ENCODE results near the gene DOCK3. TPM values are rescaled to one million over a fixed set of nuclear protein-coding genes. Genes with fewer than 3 reads are reported as not detected.

DOCK3 gene
- polyA plus RNA-seq, 1 donor from 2014 or later = 15.6 TPM

DNA sequence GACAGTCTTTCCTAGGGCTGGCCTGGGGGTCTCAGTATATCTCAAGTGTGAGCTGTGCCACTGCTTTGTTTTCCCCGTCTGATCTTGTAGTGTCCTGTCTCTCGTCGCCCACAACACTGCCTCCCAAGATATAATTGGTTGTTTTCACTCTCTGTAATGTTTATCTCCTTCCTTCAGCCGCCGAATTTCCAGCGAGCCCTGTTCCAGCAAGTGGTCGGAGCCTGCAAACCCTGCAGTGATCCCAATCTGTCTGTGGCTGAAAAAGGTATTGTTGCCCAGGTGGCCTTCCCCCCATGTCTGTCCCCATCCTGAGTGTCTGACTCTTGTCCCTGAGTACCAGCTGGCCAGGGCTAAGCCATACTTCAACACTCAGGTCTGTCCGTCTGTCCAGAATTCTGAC lies 700.8 kb downstream of the DOCK3 start:
- TF ChIP-seq MXI1 (conservative IDR thresholded peaks at IDR 0.05; ENCODE audit: poor library complexity, severe bottlenecking) (no peak), EP300 (conservative IDR thresholded peaks at IDR 0.05; ENCODE audit: poor library complexity, severe bottlenecking) (no peak), TAF1 (IDR thresholded peaks at IDR 0.05; ENCODE audit: low read depth) (no peak), POLR2AphosphoS5 (IDR thresholded peaks at IDR 0.05) (no peak), SMC3 (conservative IDR thresholded peaks at IDR 0.05; ENCODE audit: poor library complexity) (no peak), RAD21 (conservative IDR thresholded peaks at IDR 0.05) (no peak), EZH2 (IDR thresholded peaks at IDR 0.05; ENCODE audit: borderline replicate concordance, insufficient read depth, low read length, poor library complexity, severe bottlenecking) (no peak)
- TF ChIP-seq, protein P1, sequence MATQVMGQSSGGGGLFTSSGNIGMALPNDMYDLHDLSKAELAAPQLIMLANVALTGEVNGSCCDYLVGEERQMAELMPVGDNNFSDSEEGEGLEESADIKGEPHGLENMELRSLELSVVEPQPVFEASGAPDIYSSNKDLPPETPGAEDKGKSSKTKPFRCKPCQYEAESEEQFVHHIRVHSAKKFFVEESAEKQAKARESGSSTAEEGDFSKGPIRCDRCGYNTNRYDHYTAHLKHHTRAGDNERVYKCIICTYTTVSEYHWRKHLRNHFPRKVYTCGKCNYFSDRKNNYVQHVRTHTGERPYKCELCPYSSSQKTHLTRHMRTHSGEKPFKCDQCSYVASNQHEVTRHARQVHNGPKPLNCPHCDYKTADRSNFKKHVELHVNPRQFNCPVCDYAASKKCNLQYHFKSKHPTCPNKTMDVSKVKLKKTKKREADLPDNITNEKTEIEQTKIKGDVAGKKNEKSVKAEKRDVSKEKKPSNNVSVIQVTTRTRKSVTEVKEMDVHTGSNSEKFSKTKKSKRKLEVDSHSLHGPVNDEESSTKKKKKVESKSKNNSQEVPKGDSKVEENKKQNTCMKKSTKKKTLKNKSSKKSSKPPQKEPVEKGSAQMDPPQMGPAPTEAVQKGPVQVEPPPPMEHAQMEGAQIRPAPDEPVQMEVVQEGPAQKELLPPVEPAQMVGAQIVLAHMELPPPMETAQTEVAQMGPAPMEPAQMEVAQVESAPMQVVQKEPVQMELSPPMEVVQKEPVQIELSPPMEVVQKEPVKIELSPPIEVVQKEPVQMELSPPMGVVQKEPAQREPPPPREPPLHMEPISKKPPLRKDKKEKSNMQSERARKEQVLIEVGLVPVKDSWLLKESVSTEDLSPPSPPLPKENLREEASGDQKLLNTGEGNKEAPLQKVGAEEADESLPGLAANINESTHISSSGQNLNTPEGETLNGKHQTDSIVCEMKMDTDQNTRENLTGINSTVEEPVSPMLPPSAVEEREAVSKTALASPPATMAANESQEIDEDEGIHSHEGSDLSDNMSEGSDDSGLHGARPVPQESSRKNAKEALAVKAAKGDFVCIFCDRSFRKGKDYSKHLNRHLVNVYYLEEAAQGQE (IDR thresholded peaks at IDR 0.05; ENCODE audit: borderline replicate concordance) = no peak
- TF ChIP-seq, protein P2, sequence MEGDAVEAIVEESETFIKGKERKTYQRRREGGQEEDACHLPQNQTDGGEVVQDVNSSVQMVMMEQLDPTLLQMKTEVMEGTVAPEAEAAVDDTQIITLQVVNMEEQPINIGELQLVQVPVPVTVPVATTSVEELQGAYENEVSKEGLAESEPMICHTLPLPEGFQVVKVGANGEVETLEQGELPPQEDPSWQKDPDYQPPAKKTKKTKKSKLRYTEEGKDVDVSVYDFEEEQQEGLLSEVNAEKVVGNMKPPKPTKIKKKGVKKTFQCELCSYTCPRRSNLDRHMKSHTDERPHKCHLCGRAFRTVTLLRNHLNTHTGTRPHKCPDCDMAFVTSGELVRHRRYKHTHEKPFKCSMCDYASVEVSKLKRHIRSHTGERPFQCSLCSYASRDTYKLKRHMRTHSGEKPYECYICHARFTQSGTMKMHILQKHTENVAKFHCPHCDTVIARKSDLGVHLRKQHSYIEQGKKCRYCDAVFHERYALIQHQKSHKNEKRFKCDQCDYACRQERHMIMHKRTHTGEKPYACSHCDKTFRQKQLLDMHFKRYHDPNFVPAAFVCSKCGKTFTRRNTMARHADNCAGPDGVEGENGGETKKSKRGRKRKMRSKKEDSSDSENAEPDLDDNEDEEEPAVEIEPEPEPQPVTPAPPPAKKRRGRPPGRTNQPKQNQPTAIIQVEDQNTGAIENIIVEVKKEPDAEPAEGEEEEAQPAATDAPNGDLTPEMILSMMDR (IDR thresholded peaks at IDR 0.05; ENCODE audit: poor library complexity, severe bottlenecking) = no peak
- Histone ChIP-seq H3K9me2 (ENCODE audit: insufficient read depth, low read length) (no peaks in the 10 kb centered on the region), H4K20me1 (ENCODE audit: insufficient read depth) (no peaks in the 10 kb centered on the region), H3K9ac (ENCODE audit: low read length) (no peak overlapping the region), H3K79me2 (replicated peaks; ENCODE audit: insufficient read depth, low read length) (no peaks in the 10 kb centered on the region), H3K4me3 (ENCODE audit: low read length) (no peak overlapping the region), H3K36me3 (ENCODE audit: insufficient read depth, low read length) (no peaks in the 10 kb centered on the region), H3K4me2 (ENCODE audit: low read length) (no peak overlapping the region), H3K27me3 (ENCODE audit: insufficient read depth, low read depth, low read length) (no peaks in the 10 kb centered on the region), H2AFZ (ENCODE audit: low read depth, low read length) (no peak overlapping the region), H3F3A (ENCODE audit: insufficient read depth, low read length, poor library complexity, severe bottlenecking) (no peaks in the 10 kb centered on the region), H3K27ac (ENCODE audit: low read length) (no peak overlapping the region), H3K9me3 (ENCODE audit: low read length) (no peaks in the 10 kb centered on the region)

DNA sequence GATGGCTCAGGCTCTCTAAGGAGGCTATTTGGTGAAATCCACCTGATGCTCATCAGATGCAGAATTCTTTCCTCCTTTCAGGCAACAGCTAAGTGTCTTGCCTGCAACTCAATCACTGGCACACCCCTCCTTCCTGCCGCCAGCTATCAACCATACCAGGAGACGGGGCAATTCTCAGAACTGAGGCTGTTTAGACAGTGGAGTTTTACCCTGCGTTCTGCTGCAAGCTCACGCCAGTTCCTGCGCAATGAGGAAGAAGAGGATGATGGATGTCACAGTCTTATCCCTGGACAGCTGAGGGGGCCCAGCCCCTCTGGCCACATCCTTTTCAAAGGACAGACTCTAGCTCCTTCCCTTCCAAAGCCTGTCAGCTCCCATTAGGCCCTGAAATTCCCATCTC lies 703.3 kb downstream of the DOCK3 start:
- Histone ChIP-seq H3K9ac (ENCODE audit: low read length) (no peak overlapping the region), H3K9me2 (ENCODE audit: insufficient read depth, low read length) (no peaks in the 10 kb centered on the region), H3K4me2 (ENCODE audit: low read length) (no peak overlapping the region), H2AFZ (ENCODE audit: low read depth, low read length) (no peak overlapping the region), H3K36me3 (ENCODE audit: insufficient read depth, low read length) (no peaks in the 10 kb centered on the region), H4K20me1 (ENCODE audit: insufficient read depth) (no peaks in the 10 kb centered on the region), H3K79me2 (replicated peaks; ENCODE audit: insufficient read depth, low read length) (peaks cover under 1% of the 10 kb centered on the region), H3F3A (ENCODE audit: insufficient read depth, low read length, poor library complexity, severe bottlenecking) (no peaks in the 10 kb centered on the region), H3K9me3 (ENCODE audit: low read length) (no peaks in the 10 kb centered on the region), H3K27ac (ENCODE audit: low read length) (no peak overlapping the region), H3K4me3 (ENCODE audit: low read length) (no peak overlapping the region), H3K27me3 (ENCODE audit: insufficient read depth, low read depth, low read length) (no peaks in the 10 kb centered on the region)
- TF ChIP-seq, protein P1 (IDR thresholded peaks at IDR 0.05; ENCODE audit: borderline replicate concordance) = no peak
- no peak for TF ChIP-seq SMC3 (conservative IDR thresholded peaks at IDR 0.05; ENCODE audit: poor library complexity)
- TF ChIP-seq TAF1 (IDR thresholded peaks at IDR 0.05; ENCODE audit: low read depth) = no peak
- no peak for TF ChIP-seq RAD21 (conservative IDR thresholded peaks at IDR 0.05)
- TF ChIP-seq MXI1 (conservative IDR thresholded peaks at IDR 0.05; ENCODE audit: poor library complexity, severe bottlenecking) = no peak
- no peak for TF ChIP-seq EP300 (conservative IDR thresholded peaks at IDR 0.05; ENCODE audit: poor library complexity, severe bottlenecking)
- TF ChIP-seq, protein P2 (IDR thresholded peaks at IDR 0.05; ENCODE audit: poor library complexity, severe bottlenecking) = no peak
- no peak for TF ChIP-seq EZH2 (IDR thresholded peaks at IDR 0.05; ENCODE audit: borderline replicate concordance, insufficient read depth, low read length, poor library complexity, severe bottlenecking)
- TF ChIP-seq POLR2AphosphoS5 (IDR thresholded peaks at IDR 0.05) = no peak

Data from neural cell (in vitro differentiated cells).